CD4-positive, alpha-beta memory T cell (primary cell): Measurements from ENCODE around the gene GLIPR1L1. TPM values are rescaled to one million over a fixed set of nuclear protein-coding genes. Genes with fewer than 3 reads are reported as not detected.
"Not testable (repeated sequence)": the region's sequence is repeated elsewhere in the genome, so short reads cannot be mapped to it uniquely, and the experiment has no call there.

Source experiments
- CTCF ChIA-PET: fragments of 350-600 bp; sonication (Branson Sonifier 250); formaldehyde crosslinking; loops from one replicate; lab custom pipeline; 2021; ENCODE audit warnings: inconsistent platforms; ENCODE audit not compliant: partially characterized antibody; lab: Charles Lee
- POLR2A ChIA-PET: fragments of 350-600 bp; sonication (Branson Sonifier 250); formaldehyde crosslinking; loops from one replicate; lab custom pipeline; 2021; ENCODE audit not compliant: partially characterized antibody; lab: Charles Lee
- DNase-seq, 5 donors: peaks; one replicate each; pipeline versions ENCODE4 v3.0.0 to v3.0.0-alpha.2; 2020 to 2022; ENCODE audit warnings: mixed read lengths in 1 of 5
- H3K27ac ChIP-seq: one replicate; pipeline ENCODE4 v1.7.0; 2013; ENCODE audit warnings: low read depth, low read length
- H3K27me3 ChIP-seq: 2 replicates; pipeline ENCODE4 v1.7.0; 2013; ENCODE audit warnings: mild to moderate bottlenecking, low read length, moderate library complexity; ENCODE audit not compliant: insufficient read depth
- H3K36me3 ChIP-seq: 2 replicates; pipeline ENCODE4 v1.7.0; 2013; ENCODE audit warnings: mild to moderate bottlenecking, low read length, moderate library complexity; ENCODE audit not compliant: insufficient read depth
- H3K4me1 ChIP-seq: 2 replicates; pipeline ENCODE4 v1.7.0; 2013; ENCODE audit warnings: mild to moderate bottlenecking, low read length, moderate library complexity; ENCODE audit not compliant: insufficient read depth
- H3K4me3 ChIP-seq, 2 donors: one replicate each; pipeline ENCODE4 v1.7.0; 2013; ENCODE audit warnings: low read length in 2 of 2, mild to moderate bottlenecking in 1 of 2
- H3K9me3 ChIP-seq, 2 donors: one replicate each; pipeline ENCODE4 v1.7.0; 2013; ENCODE audit warnings: low read length in 2 of 2, control low read depth in 1 of 2; ENCODE audit not compliant: control insufficient read depth in 1 of 2
- H3K27ac Mint-ChIP-seq, 7 donors: one replicate each; pipeline ENCODE4 v1.8.0; 2020 to 2021; ENCODE audit warnings: mixed read lengths in 7 of 7, mild to moderate bottlenecking in 6 of 7, inconsistent platforms in 3 of 7, moderate library complexity in 3 of 7
- H3K27me3 Mint-ChIP-seq, 2 donors: one replicate each; pipeline ENCODE4 v1.8.0; 2020 to 2021; ENCODE audit warnings: mixed read lengths in 2 of 2
- H3K36me3 Mint-ChIP-seq, 2 donors: one replicate each; pipeline ENCODE4 v1.8.0; 2020 to 2021; ENCODE audit warnings: mixed read lengths in 2 of 2, inconsistent platforms in 1 of 2, mild to moderate bottlenecking in 1 of 2
- H3K4me1 Mint-ChIP-seq, 4 donors: one replicate each; pipeline ENCODE4 v1.8.0; 2020 to 2021; ENCODE audit warnings: mixed read lengths in 4 of 4, mild to moderate bottlenecking in 1 of 4
- H3K4me3 Mint-ChIP-seq, 8 donors: one replicate each; pipeline ENCODE4 v1.8.0; 2020 to 2021; ENCODE audit warnings: mixed read lengths in 8 of 8, mild to moderate bottlenecking in 7 of 8, moderate library complexity in 6 of 8, inconsistent platforms in 3 of 8
- H3K9me3 Mint-ChIP-seq, 8 donors: one replicate each; pipeline ENCODE4 v1.8.0; 2020 to 2021; ENCODE audit warnings: mixed read lengths in 8 of 8, mild to moderate bottlenecking in 5 of 8, inconsistent platforms in 3 of 8, moderate library complexity in 1 of 8
- intact Hi-C: fragments of 100-400 bp; cut with micrococcal nuclease; formaldehyde crosslinking; loops from one replicate; pipeline ENCODE4 v1.15.1; 2023
- polyA plus RNA-seq, 2 donors: library from polyadenylated mRNA; unstranded; fragments of 300-500 nt; fragmentation: Illumina TruSeq; gene quantifications; one replicate each; pipeline ENCODE4 v1.2.3, GENCODE V29; 2021
- total RNA-seq, 2 experiments: library from RNA; stranded (reverse); gene quantifications; one replicate each; pipeline ENCODE4 v1.2.3, GENCODE V29; 2021

Gene GLIPR1L1
- total and polyA plus RNA-seq, 4 experiments from 2014 or later: not detected

DNA sequence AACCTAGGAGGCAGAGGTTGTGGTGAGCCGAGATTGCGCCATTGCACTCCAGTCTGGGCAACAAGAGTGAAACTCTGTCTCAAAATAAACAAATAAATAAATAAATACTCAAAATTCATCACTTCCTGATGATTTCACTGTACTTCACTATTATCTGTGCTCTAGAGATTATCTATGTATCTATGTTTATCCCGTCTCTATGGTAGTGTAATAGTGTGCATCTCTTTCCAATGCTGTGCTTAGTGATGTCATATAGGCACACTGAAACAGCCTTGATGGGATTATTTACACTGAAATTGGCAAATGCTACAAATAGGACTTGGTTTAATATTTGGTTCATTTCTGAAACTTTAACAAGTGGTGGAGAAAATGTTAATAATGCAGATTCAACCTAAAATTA is 10.8 kb upstream of the GLIPR1L1 start:
- Mint-ChIP-seq H3K36me3 (no peaks in the 10 kb centered on the region), H3K4me1 (no peaks in the 10 kb centered on the region), H3K9me3 (no peaks in the 10 kb centered on the region), H3K27me3 (peaks cover 8 to 12% of the 10 kb centered on the region in 2 donors), H3K4me3 (no peak overlapping the region), H3K27ac (no peak overlapping the region)
- H3K9me3 ChIP-seq: no peaks in the 10 kb centered on the region
- POLR2A ChIA-PET: no interaction called here
- intact Hi-C loops: no loop called here
- H3K4me3 ChIP-seq: no peak overlapping the region
- H3K36me3 ChIP-seq: no peaks in the 10 kb centered on the region
- H3K27ac ChIP-seq: no peak overlapping the region
- no peaks in the 10 kb centered on the region for H3K27me3 ChIP-seq
- H3K4me1 ChIP-seq: no peaks in the 10 kb centered on the region
- CTCF ChIA-PET: interaction anchor here (2.5 kb wide), 1 partner anchor 11 kb away, joined by 24 read pairs; the partner anchor contains the start of gene GLIPR1L1
- DNase-seq: no peak

DNA sequence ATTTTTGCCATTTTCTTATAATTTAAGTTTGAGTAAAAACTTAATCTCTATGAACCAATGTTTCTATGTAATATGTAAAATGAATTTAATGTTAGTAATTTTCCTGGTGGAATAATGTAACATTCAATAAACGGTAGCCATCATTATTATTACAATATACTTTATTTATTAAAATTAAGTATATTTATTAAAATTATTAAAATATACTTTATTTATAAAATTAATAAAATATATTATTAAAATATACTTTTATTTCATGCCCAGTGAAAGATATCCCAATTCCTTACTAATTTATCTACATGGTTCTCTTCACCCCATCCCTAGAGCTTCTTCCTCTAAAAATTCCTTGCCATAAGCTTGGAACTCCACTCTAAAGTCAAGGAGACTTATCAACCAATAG is 6.8 kb upstream of the GLIPR1L1 start:
- Mint-ChIP-seq H3K9me3 (no peaks in the 10 kb centered on the region), H3K27me3 (peaks cover 10 to 20% of the 10 kb centered on the region in 2 donors), H3K4me3 (no peak overlapping the region), H3K27ac (no peak overlapping the region), H3K36me3 (peaks cover 0 to 3% of the 10 kb centered on the region in 2 donors), H3K4me1 (peaks cover 4 to 13% (median 7%) of the 10 kb centered on the region in 4 donors)
- intact Hi-C loops: no loop called here
- Histone ChIP-seq H3K36me3 (no peaks in the 10 kb centered on the region), H3K27me3 (no peaks in the 10 kb centered on the region), H3K4me3 (no peak overlapping the region), H3K4me1 (peaks cover 13% of the 10 kb centered on the region), H3K9me3 (no peaks in the 10 kb centered on the region), H3K27ac (no peak overlapping the region)
- ChIA-PET POLR2A (no interaction called here), CTCF (interaction anchor here (0.7 to 0.9 kb wide), 2 partner anchors 21 to 621 kb away, joined by 3 read pairs; no protein-coding TSS in a partner anchor)
- no peak for DNase-seq

DNA sequence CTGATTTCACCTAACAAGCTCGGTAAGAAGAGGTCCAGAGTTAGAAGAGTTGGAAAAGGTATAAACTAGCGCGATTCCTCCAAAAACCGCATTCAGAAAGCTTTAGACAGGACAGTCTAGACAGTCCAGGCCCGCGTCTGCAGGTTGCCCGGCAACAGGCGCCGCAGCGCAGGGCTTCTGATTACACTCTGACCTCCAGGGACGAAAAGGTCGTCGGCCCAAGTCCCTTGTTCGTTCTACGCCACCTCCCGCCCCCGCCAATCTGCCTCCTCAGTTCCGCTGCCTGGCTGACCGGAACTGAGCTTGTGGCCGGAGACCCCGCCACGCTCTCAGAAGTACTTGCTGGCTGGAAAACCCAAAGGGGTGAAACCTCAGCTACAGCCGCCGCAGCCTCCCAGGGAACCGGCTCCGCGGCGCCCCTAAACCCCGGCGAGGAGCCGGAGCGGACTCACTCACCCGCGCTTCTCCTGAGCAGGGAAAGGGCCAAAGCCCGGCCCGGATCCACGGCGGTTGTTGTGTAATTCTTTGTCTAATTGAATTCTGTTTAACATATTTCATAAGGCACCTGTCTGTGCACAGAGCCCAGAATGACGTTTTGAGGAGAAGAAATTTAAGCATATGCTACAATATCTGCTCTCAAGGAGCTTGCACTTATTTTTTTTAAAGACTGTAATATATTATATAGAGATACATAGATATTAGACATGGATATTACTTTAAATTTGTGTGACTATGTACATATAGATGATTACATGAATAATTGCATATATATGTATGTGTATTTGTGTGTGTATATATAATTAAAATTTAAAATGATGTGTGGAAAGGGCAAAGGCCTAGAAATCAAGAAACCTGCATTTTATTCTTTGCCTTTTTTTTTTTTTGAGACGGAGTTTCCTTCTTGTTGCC is 4.3 kb upstream of the GLIPR1L1 start, which contains the start of gene CAPS2:
CAPS2 (minus strand) TSS at position 407 of the 909 bp plus-strand sequence. CDS start 3,826 bp downstream, outside the sequence.
- Histone ChIP-seq H3K27ac (no peak within 1 kb of the TSS), H3K9me3 (no peaks in the 10 kb centered on the region), H3K27me3 (peaks cover 6% of the 10 kb centered on the region), H3K4me3 (peak within 1 kb of the TSS; percentile 39 to 51), H3K4me1 (peaks cover 25% of the 10 kb centered on the region), H3K36me3 (no peaks in the 10 kb centered on the region)
- peak within 1 kb of the TSS; percentile 29 to 92 (median 74) for H3K27ac Mint-ChIP-seq
- ChIA-PET POLR2A (interaction anchor here (0.7 to 3.1 kb wide), 2 partner anchors 15 to 182 kb away, joined by 3 to 12 read pairs; partner anchors contain the start of gene KRR1), CTCF (interaction anchor here (1.0 to 1.7 kb wide), 4 partner anchors 154 to 177 kb away, joined by 3 to 6 read pairs (median 4); no protein-coding TSS in a partner anchor)
- DNase-seq: peak; percentile 65 to 78 (median 70)
- H3K4me3 Mint-ChIP-seq: peak within 1 kb of the TSS; percentile 86 to 94 (median 91)
- peaks cover 12 to 26% (median 17%) of the 10 kb centered on the region in 4 donors for H3K4me1 Mint-ChIP-seq
- peaks cover 14 to 26% of the 10 kb centered on the region in 2 donors for H3K27me3 Mint-ChIP-seq
- intact Hi-C loops: loop anchor here (1.0 to 10.0 kb wide), 3 partner anchors 107 to 1015 kb away; partner anchors contain the start of gene BBS10
- H3K36me3 Mint-ChIP-seq: peaks cover 0 to 3% of the 10 kb centered on the region in 2 donors
- H3K9me3 Mint-ChIP-seq: no peaks in the 10 kb centered on the region

DNA sequence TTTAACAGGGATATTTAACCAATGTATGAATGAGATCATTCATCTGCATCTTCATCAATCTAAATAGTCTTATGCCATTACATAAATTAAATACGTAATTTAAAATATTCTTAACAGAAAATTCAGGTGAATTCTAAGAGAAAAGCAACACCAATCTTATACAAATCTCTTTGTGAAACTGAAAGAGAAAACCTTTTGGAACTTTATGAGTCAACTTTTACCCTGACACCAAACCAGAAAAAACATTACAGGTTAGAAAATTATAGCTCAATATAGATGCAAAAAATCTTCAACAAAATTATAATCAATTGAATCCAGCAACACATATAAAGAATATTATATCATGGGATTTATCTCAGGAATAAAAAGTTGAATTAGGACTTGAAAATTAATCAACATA is 3.4 kb downstream of the GLIPR1L1 start:
- peaks cover 8 to 13% (median 11%) of the 10 kb centered on the region in 4 donors for H3K4me1 Mint-ChIP-seq
- H3K36me3 Mint-ChIP-seq: no peaks in the 10 kb centered on the region
- POLR2A ChIA-PET: no interaction called here
- Histone ChIP-seq H3K4me1 (peaks cover 12% of the 10 kb centered on the region), H3K4me3 (no peak overlapping the region), H3K9me3 (no peaks in the 10 kb centered on the region), H3K27me3 (peaks cover 6% of the 10 kb centered on the region), H3K36me3 (no peaks in the 10 kb centered on the region), H3K27ac (no peak overlapping the region)
- H3K4me3 Mint-ChIP-seq: no peak overlapping the region
- H3K9me3 Mint-ChIP-seq: no peaks in the 10 kb centered on the region
- H3K27me3 Mint-ChIP-seq: peaks cover 6 to 7% of the 10 kb centered on the region in 2 donors
- CTCF ChIA-PET: no interaction called here
- intact Hi-C loops: loop anchor here (10.0 kb wide), 1 partner anchor 1007 kb away; the partner anchor contains the start of gene BBS10
- DNase-seq: no peak
- no peak overlapping the region for H3K27ac Mint-ChIP-seq

DNA sequence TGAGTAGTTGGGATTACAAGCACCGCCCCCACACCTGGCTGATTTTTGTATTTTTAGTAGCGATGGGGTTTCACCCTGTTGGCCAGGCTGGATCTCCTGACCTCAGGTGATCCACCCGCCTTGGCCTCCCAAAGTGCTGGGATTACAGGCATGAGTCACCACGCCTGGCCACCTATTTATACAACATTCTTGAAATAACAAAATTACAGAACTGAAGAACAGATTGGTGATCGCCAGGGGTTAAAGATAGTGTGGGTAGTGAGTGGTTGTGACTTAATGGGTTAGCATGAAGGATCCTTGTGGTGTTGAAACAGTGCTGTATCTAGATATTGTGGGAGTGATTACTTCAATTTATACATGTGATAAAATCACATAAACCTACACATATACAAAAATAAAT is 7.4 kb downstream of the GLIPR1L1 start:
- Histone ChIP-seq H3K9me3 (no peaks in the 10 kb centered on the region), H3K4me3 (no peak overlapping the region), H3K36me3 (no peaks in the 10 kb centered on the region), H3K4me1 (no peaks in the 10 kb centered on the region), H3K27me3 (no peaks in the 10 kb centered on the region), H3K27ac (no peak overlapping the region)
- H3K9me3 Mint-ChIP-seq: no peaks in the 10 kb centered on the region
- intact Hi-C loops: no loop called here
- H3K27me3 Mint-ChIP-seq: peaks cover 0 to 3% of the 10 kb centered on the region in 2 donors
- CTCF ChIA-PET: no interaction called here
- H3K4me3 Mint-ChIP-seq: no peak overlapping the region
- H3K36me3 Mint-ChIP-seq: no peaks in the 10 kb centered on the region
- POLR2A ChIA-PET: no interaction called here
- no peak overlapping the region for H3K27ac Mint-ChIP-seq
- peaks cover 0 to 3% (median under 1%) of the 10 kb centered on the region in 4 donors for H3K4me1 Mint-ChIP-seq
- no peak for DNase-seq

DNA sequence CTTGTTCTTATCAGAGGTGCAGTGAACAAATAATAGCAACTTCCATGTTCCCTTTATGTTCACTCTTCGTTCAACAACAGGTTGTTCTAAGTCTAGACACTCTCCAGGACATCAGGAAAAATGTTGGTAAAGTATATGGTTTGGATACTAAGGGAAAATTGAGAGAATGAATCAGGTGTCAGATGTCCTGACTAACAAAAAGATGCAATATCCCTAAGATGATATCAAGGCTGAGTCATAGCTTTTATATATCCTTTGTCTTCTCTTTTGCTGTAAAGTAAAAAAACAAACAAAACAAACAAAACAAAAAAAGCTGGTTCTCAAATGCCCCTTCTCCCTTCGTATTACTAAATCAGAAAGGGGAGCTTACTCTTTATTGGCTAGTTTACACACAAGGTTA is 11.1 kb downstream of the GLIPR1L1 start:
- Histone ChIP-seq H3K4me3 (no peak overlapping the region), H3K27me3 (no peaks in the 10 kb centered on the region), H3K9me3 (no peaks in the 10 kb centered on the region), H3K27ac (no peak overlapping the region), H3K4me1 (no peaks in the 10 kb centered on the region), H3K36me3 (no peaks in the 10 kb centered on the region)
- Mint-ChIP-seq H3K4me1 (peaks cover 0 to 2% (median under 1%) of the 10 kb centered on the region in 4 donors), H3K27ac (no peak overlapping the region), H3K9me3 (no peaks in the 10 kb centered on the region), H3K4me3 (no peak overlapping the region), H3K36me3 (no peaks in the 10 kb centered on the region), H3K27me3 (peaks cover 0 to 3% of the 10 kb centered on the region in 2 donors)
- POLR2A ChIA-PET: no interaction called here
- CTCF ChIA-PET: interaction anchor here (1.0 kb wide), 1 partner anchor 13 kb away, joined by 3 read pairs; no protein-coding TSS in a partner anchor
- intact Hi-C loops: no loop called here
- no peak for DNase-seq

DNA sequence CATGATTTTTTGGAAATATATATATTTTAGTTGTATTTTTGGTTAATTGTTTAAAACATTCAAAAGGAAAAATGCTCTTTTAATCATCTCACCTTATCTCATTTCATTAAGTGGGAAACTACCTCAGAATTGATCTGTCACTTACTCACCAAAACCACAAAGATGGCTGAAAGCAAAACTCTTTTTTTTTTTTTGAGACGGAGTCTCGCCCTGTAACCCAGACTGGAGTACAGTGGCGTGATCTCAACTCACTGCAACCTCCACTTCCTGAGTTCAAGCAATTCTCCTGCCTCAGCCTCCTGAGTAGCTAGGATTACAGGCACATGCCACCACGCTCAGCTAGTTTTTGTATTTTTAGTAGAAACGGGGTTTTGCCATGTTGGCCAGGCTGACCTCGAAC is 11.7 kb downstream of the GLIPR1L1 start:
- CTCF ChIA-PET: interaction anchor here (1.0 kb wide), 1 partner anchor 14 kb away, joined by 3 read pairs; no protein-coding TSS in a partner anchor
- intact Hi-C loops, H3K36me3 Mint-ChIP-seq: not testable (repeated sequence)

More for the DNA sequence above, 11.7 kb downstream of the GLIPR1L1 start:
- H3K27ac Mint-ChIP-seq, POLR2A ChIA-PET, H3K36me3 ChIP-seq, H3K9me3 Mint-ChIP-seq, H3K27me3 ChIP-seq, H3K9me3 ChIP-seq, H3K27me3 Mint-ChIP-seq, H3K27ac ChIP-seq, H3K4me3 ChIP-seq, H3K4me1 Mint-ChIP-seq, H3K4me1 ChIP-seq: not testable (repeated sequence)
- peak; percentile 18 to 59 (median 32) for DNase-seq
- H3K4me3 Mint-ChIP-seq: peak overlapping the region in 1 of 8 donors; percentile 22
